NCI-H128 (cell line): ENCODE measurements around the gene PLCD3.

ENCODE experiments used
- DNase-seq: peaks from one replicate; lab custom pipeline; 2025; ENCODE audit not compliant: unreplicated experiment; lab: John Stamatoyannopoulos, UW

The PLCD3 gene

GRCh38 chr17:45150911-45151809 lies 18.8 kb upstream of the PLCD3 start:
- DNase-seq: no peak

GRCh38 chr17:45149669-45150664 lies 17.7 kb upstream of the PLCD3 start:
- DNase-seq: no peak

- peak; percentile 24 for DNase-seq
These were observed 16.8 kb upstream of the PLCD3 start for GRCh38 chr17:45149037-45149668.

GRCh38 chr17:45148183-45149036 lies 16.1 kb upstream of the PLCD3 start, which contains the start of gene HEXIM1:
HEXIM1 (plus strand) TSS chr17:45148475; CDS start chr17:45149191, 716 bp downstream.
- peak; percentile 98 for DNase-seq

- DNase-seq: peak; percentile 69
These were observed 15.4 kb upstream of the PLCD3 start for GRCh38 chr17:45147581-45148182.

GRCh38 chr17:45146890-45147580 lies 14.7 kb upstream of the PLCD3 start:
- peak; percentile 53 for DNase-seq

- no peak for DNase-seq
These were observed 14.2 kb upstream of the PLCD3 start for GRCh38 chr17:45146592-45146889.

GRCh38 chr17:45146166-45146565 lies 13.9 kb upstream of the PLCD3 start:
- no peak for DNase-seq

GRCh38 chr17:45145035-45145389 lies 12.7 kb upstream of the PLCD3 start:
- DNase-seq: no peak

GRCh38 chr17:45144199-45145034 lies 12.1 kb upstream of the PLCD3 start:
- no peak for DNase-seq

GRCh38 chr17:45143767-45144198 lies 11.5 kb upstream of the PLCD3 start:
- no peak for DNase-seq

- no peak for DNase-seq
These were observed 10.9 kb upstream of the PLCD3 start for GRCh38 chr17:45143094-45143670.

GRCh38 chr17:45139533-45139920 lies 7.2 kb upstream of the PLCD3 start:
- DNase-seq: no peak

- DNase-seq: no peak
These were observed 6.7 kb upstream of the PLCD3 start for GRCh38 chr17:45138911-45139532.

- DNase-seq: no peak
These were observed 5.4 kb upstream of the PLCD3 start for GRCh38 chr17:45137561-45138305.

- no peak for DNase-seq
These were observed 4.7 kb upstream of the PLCD3 start for GRCh38 chr17:45136846-45137560.
